Stimulated activated CD4-positive, alpha-beta T cell treated with anti-CD3 and anti-CD28 coated beads, TNF-alpha, amount 100 ng/mL, for 24 hours (primary cell): Measurements from ENCODE around the gene LY6G6F.

Experiments used
- DNase-seq, 3 experiments: peaks; one replicate each; pipeline ENCODE4 v3.0.0-alpha.2; 2020; ENCODE audit warnings: low read depth in 3 of 3

Gene LY6G6F

GRCh38 chr6:31676322-31676903 lies 30.3 kb upstream of the LY6G6F start:
- DNase-seq: no peak

DNA sequence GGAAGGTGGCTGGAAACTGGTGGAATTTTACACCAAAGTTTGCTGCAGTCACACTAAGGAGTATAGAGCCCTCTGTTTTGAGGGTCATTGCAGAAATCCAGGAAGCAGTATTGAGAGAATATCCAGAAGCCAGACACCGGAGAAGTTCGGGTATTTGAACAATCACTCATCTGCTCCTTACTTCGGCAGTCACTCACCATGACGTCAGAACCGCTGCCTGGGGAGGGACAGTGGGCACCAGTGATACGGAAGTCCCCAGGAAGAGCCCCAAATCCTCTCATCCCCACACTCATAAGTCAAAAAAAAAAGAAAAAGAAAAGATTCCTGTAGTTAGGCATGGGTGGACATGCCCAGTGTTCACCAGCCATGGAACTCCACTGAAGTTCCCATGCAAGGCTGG lies 29.8 kb upstream of the LY6G6F start:
- no peak for DNase-seq

GRCh38 chr6:31677955-31678354 lies 28.7 kb upstream of the LY6G6F start:
- no peak for DNase-seq

DNA sequence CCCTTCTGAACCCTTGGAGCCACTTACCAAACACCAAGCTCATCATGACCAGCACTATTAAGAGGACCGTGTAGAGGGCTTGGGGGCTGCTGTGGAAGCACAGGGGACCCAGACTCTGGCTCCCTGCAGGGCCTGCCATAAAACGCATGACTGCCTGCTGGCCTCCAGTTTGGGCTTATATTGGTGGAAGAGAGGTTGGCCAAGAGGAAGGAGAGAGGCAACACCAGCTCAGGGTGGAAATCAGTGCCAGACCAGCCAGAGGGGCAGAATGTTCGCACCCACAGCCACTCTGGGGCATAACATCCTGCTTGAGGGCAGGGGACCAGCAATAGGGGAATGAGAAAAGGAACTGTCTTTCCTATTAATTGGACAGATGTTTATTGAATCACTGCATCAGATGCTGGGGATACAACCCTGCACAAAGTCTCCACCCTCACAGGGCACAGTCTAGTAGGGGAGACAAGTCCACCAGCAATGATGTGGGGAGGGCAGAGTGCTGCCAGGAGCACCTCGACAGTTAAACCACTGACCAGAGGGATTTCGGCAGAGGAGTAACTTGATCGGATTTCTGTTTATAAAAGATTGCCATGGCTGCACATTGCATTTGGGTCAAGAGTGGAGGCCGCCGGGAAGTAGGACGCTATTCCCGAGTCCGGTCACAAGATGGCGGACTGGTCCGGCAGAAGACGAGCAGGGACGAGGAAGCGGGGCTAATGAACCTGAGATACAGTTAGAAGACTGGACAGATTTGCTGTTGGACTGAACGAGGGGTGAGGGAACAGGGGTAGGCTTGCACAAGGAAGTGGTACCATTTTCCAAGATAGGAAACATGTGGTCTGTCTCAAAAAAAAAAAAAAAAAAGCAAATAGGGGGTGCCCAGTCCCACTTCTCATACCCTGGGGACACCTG lies 26.2 kb upstream of the LY6G6F start, which contains the start of gene LY6G5C:
LY6G5C (minus strand) TSS at position 842 of the 909 bp plus-strand sequence; CDS start at position 148, 694 bp downstream.
- DNase-seq: peak in 2 of 3 experiments; percentile 30 to 57

DNA sequence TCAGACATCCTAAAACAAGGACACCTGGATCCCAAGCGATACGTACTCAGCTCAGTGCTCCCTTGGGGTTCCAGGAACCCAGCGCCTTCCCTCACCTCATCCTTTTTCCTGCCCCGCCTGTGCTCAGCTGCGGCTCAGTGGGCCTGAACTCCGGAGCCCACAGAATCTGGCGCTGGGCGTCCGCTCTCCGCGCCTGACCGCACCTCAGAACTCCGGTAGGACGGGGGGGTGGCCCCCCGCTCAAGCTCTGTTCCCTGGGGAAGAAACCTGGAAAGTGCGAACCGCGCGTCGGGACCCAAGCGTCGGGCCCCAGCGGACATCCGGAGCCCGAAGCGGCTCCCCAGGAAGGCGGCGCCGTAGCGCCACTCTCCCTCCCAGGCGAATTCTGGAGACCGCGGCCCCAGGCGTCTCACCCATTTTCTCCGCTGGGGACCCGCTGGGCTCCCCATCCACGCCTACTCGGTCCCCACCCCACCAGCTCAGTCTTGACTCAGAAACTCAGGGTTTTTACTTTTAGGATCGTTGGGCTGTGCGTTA lies 25.5 kb upstream of the LY6G6F start:
- DNase-seq: peak in 1 of 3 experiments; percentile 48

DNA sequence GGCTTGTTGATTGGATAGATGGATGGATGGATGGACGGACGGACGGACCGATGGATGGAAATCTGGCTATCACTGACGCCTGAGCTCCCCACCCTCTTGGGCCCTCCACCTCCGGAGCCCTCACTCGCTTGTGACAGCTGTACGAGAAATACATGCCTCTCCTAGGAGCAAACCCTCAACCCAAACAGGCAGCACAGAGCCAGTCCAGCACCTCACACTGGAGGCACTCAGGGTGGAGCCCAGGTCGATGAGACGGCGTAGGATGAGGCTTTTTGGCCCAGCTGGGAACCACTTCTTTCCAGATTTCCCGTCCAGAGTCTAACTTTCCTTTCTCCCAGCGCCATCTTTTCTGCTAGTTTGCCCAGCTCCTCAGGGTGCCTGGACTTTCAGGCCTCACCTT lies 23.1 kb upstream of the LY6G6F start:
- DNase-seq: no peak

GRCh38 chr6:31686483-31686882 lies 20.2 kb upstream of the LY6G6F start:
- DNase-seq: no peak

DNA sequence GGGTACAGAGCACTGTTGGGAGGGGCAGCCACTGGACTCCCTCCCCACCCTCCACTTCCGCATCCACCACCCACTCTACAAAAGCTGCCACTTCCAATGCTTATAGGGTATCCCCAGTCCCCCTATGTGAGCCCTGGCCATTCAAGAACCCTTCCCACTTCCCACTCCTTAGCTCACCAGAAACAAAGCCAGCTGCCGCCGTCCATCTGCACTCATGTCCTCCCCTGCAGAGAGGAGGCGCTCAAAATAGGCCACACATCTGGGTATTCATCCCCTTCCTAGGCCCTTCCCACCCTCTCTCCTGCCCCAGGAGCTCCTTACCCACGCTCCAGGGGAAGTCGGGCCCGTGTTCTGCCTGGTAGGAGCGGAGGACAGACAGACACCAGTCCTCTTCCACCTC lies 19.3 kb upstream of the LY6G6F start:
- no peak for DNase-seq

DNA sequence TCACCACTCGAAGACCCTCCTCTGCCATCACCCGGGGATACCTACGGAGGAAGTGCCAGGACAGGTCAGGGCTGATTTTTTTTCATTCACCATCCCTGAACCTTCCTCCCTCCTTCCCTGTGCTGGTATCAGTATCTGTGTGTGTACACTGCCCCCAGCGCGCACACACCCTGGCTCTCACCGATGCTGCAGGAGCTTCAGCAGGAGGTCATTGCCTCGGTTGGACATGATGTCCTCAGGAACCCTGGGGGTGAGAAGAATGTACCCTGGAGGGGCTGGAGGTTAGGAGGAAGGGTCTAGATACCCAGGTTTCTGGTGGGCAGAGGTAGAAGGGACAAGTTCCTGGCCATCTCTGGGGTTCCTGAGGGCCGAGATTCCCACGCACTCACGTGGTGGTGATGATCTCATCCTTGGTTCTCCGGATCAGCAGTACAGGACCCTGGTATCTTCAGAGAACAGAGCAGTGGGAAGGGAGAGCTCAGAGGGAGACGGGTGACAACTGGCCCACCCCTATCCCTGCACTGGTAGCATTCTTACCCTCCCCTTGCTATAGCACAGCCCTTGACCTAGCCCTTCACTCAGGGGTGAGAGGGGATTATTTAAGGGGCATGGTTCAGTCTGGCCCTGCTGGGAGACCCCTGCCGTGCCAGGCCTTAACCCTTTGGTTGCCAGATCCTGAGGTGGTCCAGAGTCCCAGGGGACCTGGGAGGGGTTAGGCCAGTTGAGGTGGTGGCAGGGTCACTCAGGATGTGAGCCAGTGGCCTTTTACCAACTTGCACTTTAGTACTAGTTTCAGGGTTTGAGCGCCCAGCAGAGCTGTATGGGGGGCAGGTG lies 18.6 kb upstream of the LY6G6F start:
- DNase-seq: no peak

DNA sequence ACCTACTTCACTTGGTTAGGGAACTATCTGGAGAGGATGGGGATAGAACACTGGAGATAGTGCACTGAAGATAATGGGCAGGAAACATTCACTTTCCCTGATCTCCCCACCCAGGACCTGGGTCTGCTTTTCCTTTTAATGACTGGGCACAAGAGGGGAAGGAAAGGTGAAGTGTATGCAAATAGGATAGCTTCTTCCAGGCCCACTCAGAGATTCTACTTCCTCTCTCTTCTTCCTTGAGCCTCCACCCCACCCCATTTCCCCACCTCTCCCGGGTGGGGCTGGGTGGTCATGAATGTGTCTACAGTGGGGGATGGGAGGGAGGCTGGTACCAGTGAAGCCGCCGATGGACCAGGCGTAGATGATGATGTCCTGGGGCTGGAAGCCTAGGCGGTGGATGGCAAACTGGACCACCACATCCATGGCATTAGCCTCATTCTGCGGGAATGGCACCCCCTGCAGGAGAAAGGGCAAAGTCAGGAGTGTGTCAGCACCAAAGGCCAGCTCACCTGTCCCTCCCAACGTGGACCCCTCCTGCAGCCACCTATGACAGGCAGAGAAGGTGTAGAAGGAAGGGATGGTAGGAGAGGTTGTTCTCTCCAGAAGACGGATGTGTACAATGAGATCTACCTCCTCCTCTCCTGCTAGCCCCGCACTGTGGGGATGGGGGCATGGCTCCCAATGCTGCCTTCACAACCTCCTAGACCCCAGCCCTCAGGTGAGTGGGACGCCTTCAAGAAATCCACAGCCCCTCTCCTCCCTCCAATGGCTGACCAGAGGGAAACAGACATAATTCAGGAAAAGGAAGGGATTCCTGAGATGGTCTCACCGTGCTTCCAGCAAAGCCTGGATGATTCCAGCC lies 17.2 kb upstream of the LY6G6F start:
- DNase-seq: no peak

DNA sequence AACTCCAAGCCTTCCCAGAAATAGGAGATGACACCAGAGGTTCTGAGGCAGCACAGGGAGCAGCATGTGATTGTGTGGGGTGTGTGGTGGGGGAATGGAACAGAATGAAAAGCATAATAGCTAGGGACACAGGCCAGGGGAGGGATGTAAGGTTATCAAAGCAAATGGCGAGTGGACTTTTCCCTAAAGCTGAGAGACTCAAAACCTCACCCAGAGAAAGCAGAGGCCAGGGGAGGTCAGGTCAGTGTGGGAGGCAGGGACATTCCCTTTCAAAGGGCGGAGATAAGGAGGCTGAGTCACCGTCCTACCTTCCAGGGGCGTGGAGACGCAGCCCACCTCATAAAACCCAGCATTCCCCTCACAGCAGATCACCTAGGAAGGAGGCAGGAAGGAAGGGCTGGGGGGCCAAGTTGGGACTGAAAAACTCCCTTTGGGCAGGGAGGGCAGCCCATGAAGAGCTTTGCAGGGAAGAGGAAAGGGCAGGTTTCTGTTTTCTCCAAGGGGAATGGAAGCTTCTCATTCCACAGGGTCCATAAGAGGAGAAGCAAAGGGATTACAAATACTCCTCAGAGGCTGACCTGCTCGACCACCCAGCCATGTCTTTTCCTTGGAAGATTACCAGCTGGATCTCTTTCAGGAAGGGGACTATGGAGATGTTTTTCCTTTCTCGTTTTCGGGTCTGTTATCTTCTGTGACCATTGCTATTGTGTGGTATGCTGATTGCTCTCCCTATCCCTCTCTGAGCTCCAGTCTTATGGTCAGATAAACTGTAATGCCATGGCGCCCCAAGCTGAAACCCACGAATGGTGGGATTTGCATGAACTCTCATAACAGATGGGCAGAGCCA lies 16.2 kb upstream of the LY6G6F start:
- DNase-seq: no peak

DNA sequence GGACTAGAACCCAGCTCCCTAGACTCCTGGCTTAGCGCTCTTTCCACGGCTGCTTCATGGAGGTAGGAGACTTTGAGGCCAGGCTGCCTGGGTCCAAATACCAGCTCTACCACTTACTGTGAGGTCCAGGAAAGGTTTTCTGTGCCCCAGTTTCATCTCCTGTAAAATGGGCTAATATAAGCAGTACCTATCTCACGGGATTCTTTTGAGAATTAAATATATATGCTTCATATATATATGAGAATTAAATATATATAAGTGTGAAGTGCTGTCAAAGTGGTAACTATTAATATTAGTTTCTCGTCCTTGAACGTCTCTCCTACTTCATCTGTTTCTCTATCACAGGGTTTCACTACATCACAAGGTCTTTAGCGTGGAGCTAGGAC lies 15.6 kb upstream of the LY6G6F start:
- no peak for DNase-seq

GRCh38 chr6:31691564-31692108 lies 15.0 kb upstream of the LY6G6F start:
- no peak for DNase-seq

DNA sequence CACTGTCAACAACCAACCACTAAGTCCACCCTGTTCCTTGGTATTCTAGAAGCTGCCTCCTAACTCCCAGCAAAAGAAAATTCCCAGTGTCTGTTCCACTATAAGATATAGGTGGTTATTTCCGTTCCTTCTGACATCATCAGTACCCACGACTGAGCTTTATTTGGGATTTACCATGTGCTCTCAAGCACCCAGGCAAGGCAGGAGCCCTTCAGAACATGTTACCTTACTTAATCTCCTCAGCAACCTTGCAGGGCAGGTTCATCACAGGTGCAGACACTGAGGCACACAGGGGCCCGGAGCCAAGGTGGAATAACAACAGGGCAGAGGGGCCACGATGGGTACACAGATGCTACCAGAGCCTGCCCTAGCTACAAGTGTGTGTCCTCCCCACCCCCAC lies 14.3 kb upstream of the LY6G6F start:
- no peak for DNase-seq

GRCh38 chr6:31692886-31693285 lies 13.8 kb upstream of the LY6G6F start:
- no peak for DNase-seq

- no peak for DNase-seq
Measured at GRCh38 chr6:31693535-31693934, 13.1 kb upstream of the LY6G6F start.

GRCh38 chr6:31697555-31697954 lies 9.1 kb upstream of the LY6G6F start:
- DNase-seq: no peak

DNA sequence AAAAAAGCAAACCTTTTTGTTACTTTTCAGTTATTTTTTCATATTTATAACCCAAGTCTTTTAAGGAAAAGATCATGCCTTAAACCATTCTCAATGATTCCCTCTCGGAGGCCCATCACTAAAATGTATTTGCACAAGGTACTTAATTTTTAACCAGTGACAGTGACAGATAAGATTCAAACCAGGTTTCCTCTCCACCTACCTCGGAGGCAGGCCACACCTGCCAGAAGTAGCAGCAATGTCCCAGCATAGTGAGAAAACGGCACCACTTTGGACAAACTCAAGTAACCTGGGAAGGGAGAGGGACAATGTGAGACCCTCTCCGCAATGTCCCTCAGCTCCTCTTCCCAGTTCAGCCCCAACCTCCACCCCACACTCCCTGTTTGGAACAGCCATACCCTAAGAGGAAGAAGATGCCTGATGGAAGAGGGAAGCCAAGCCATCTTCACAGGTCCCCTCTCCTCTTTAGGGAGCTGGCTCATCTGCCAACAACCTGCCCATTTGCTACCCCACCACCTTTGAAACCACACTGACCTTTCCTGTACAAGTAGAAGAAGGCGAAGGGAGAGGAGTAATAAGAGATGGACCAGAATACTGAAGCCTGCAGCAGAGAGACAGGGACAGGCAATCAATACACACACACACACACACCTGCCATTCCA lies 5.8 kb upstream of the LY6G6F start:
- DNase-seq: no peak

GRCh38 chr6:31701666-31702404 lies 4.8 kb upstream of the LY6G6F start:
- DNase-seq: no peak
